GF-D8 (cell line): ENCODE results near the gene IQSEC1.

Experiments used
- DNase-seq: peaks from one replicate; lab custom pipeline; 2025; lab: John Stamatoyannopoulos, UW

Gene IQSEC1

GRCh38 chr3:13107661-13108060, 34.4 kb upstream of the IQSEC1 start:
- DNase-seq, result no peak

- DNase-seq, result no peak
These were observed 33.2 kb upstream of the IQSEC1 start for GRCh38 chr3:13106308-13107001.

- DNase-seq, result no peak
These were observed 32.6 kb upstream of the IQSEC1 start for GRCh38 chr3:13105896-13106250.

GRCh38 chr3:13105181-13105895, 32.1 kb upstream of the IQSEC1 start:
- DNase-seq, result no peak

GRCh38 chr3:13104511-13104910, 31.3 kb upstream of the IQSEC1 start:
- DNase-seq, result no peak

- no peak for DNase-seq
These were observed 30.3 kb upstream of the IQSEC1 start for GRCh38 chr3:13103416-13104058.

- DNase-seq, result no peak
These were observed 29.4 kb upstream of the IQSEC1 start for GRCh38 chr3:13102386-13103345.

GRCh38 chr3:13099707-13100106, 26.5 kb upstream of the IQSEC1 start:
- DNase-seq, result no peak

- DNase-seq, result no peak
These were observed 25.2 kb upstream of the IQSEC1 start for GRCh38 chr3:13098192-13098988.

GRCh38 chr3:13096356-13096755, 23.1 kb upstream of the IQSEC1 start:
- no peak for DNase-seq

GRCh38 chr3:13095408-13095937, 22.2 kb upstream of the IQSEC1 start:
- DNase-seq, result no peak

GRCh38 chr3:13093687-13094086, 20.5 kb upstream of the IQSEC1 start:
- DNase-seq, result no peak

GRCh38 chr3:13092621-13093617, 19.7 kb upstream of the IQSEC1 start:
- no peak for DNase-seq

GRCh38 chr3:13091898-13092611, 18.8 kb upstream of the IQSEC1 start:
- DNase-seq, result peak; percentile 24

- no peak for DNase-seq
These were observed 15.1 kb upstream of the IQSEC1 start for GRCh38 chr3:13088028-13089006.

GRCh38 chr3:13087320-13087990, 14.2 kb upstream of the IQSEC1 start:
- DNase-seq, result no peak

GRCh38 chr3:13086531-13086981, 13.3 kb upstream of the IQSEC1 start:
- no peak for DNase-seq
